Activated T-helper 17 cell treated with anti-CD3 and anti-CD28 coated beads, Interleukin-2, amount 50 U/mL, for 72 hours (primary cell): Measurements from ENCODE around the gene SPON2. TPM values are rescaled to one million over a fixed set of nuclear protein-coding genes. Genes with fewer than 3 reads are reported as not detected.

Experiments used
- ATAC-seq: fragments of 150-1000 bp; cut with Tn5 transposase; replicated peaks from 2 replicates; pipeline ENCODE4 v1.10.0; 2021; ENCODE audit warnings: mild to moderate bottlenecking, moderate library complexity
- H3K27ac Mint-ChIP-seq: one replicate; pipeline ENCODE4 v1.8.0; 2022; ENCODE audit warnings: mixed read lengths
- H3K27me3 Mint-ChIP-seq: one replicate; pipeline ENCODE4 v1.8.0; 2022; ENCODE audit warnings: mixed read lengths
- H3K36me3 Mint-ChIP-seq: one replicate; pipeline ENCODE4 v1.8.0; 2022; ENCODE audit warnings: low read depth, mild to moderate bottlenecking, mixed read lengths
- H3K4me1 Mint-ChIP-seq: one replicate; pipeline ENCODE4 v1.8.0; 2022; ENCODE audit warnings: mixed read lengths
- H3K4me3 Mint-ChIP-seq: one replicate; pipeline ENCODE4 v1.8.0; 2022; ENCODE audit warnings: mild to moderate bottlenecking, mixed read lengths
- H3K9me3 Mint-ChIP-seq: one replicate; pipeline ENCODE4 v1.8.0; 2022; ENCODE audit warnings: mixed read lengths
- total RNA-seq, 2 donors: library from RNA; stranded (reverse); gene quantifications; one replicate each; pipeline ENCODE4 v1.2.3, GENCODE V29; 2022

The SPON2 gene
- total RNA-seq, 2 donors from 2014 or later: 17.3 to 18.7 TPM

- no peak overlapping the region for H3K4me3 Mint-ChIP-seq
- H3K27me3 Mint-ChIP-seq: no peaks in the 10 kb centered on the region
- H3K4me1 Mint-ChIP-seq: peaks cover 17% of the 10 kb centered on the region
- no peaks in the 10 kb centered on the region for H3K9me3 Mint-ChIP-seq
- peaks cover 6% of the 10 kb centered on the region for H3K36me3 Mint-ChIP-seq
- no peak overlapping the region for H3K27ac Mint-ChIP-seq
- no peak for ATAC-seq
Observed at GRCh38 chr4:1204286-1204827, 32.0 kb upstream of the SPON2 start.

GRCh38 chr4:1203026-1203616, 30.7 kb upstream of the SPON2 start:
- H3K27me3 Mint-ChIP-seq: no peaks in the 10 kb centered on the region
- peak overlapping the region; percentile 56 for H3K27ac Mint-ChIP-seq
- no peaks in the 10 kb centered on the region for H3K9me3 Mint-ChIP-seq
- peaks cover 6% of the 10 kb centered on the region for H3K36me3 Mint-ChIP-seq
- peaks cover 13% of the 10 kb centered on the region for H3K4me1 Mint-ChIP-seq
- ATAC-seq: no peak
- peak overlapping the region; percentile 94 for H3K4me3 Mint-ChIP-seq

- ATAC-seq: no peak
- Mint-ChIP-seq H3K27ac (peak overlapping the region; percentile 99), H3K27me3 (no peaks in the 10 kb centered on the region), H3K36me3 (peaks cover 6% of the 10 kb centered on the region), H3K4me3 (peak overlapping the region; percentile 94), H3K4me1 (peaks cover 13% of the 10 kb centered on the region), H3K9me3 (no peaks in the 10 kb centered on the region)
Observed at GRCh38 chr4:1202526-1203011, 30.2 kb upstream of the SPON2 start.

GRCh38 chr4:1201851-1202525, 29.6 kb upstream of the SPON2 start:
- Mint-ChIP-seq H3K4me1 (peaks cover 13% of the 10 kb centered on the region), H3K9me3 (no peaks in the 10 kb centered on the region), H3K36me3 (peaks cover 6% of the 10 kb centered on the region), H3K27ac (peak overlapping the region; percentile 99), H3K27me3 (no peaks in the 10 kb centered on the region), H3K4me3 (peak overlapping the region; percentile 94)
- peak; percentile 83 for ATAC-seq

GRCh38 chr4:1200425-1201035, 28.1 kb upstream of the SPON2 start:
- H3K4me1 Mint-ChIP-seq: peaks cover 13% of the 10 kb centered on the region
- H3K27me3 Mint-ChIP-seq: no peaks in the 10 kb centered on the region
- no peaks in the 10 kb centered on the region for H3K9me3 Mint-ChIP-seq
- no peak overlapping the region for H3K27ac Mint-ChIP-seq
- peaks cover 6% of the 10 kb centered on the region for H3K36me3 Mint-ChIP-seq
- ATAC-seq: no peak
- peak overlapping the region; percentile 94 for H3K4me3 Mint-ChIP-seq

- H3K9me3 Mint-ChIP-seq: no peaks in the 10 kb centered on the region
- peaks cover 13% of the 10 kb centered on the region for H3K4me1 Mint-ChIP-seq
- no peaks in the 10 kb centered on the region for H3K27me3 Mint-ChIP-seq
- ATAC-seq: no peak
- peaks cover 6% of the 10 kb centered on the region for H3K36me3 Mint-ChIP-seq
- peak overlapping the region; percentile 94 for H3K4me3 Mint-ChIP-seq
- no peak overlapping the region for H3K27ac Mint-ChIP-seq
Observed at GRCh38 chr4:1199556-1200331, 27.4 kb upstream of the SPON2 start.

- no peak for ATAC-seq
- no peak overlapping the region for H3K4me3 Mint-ChIP-seq
- H3K27ac Mint-ChIP-seq: no peak overlapping the region
- no peaks in the 10 kb centered on the region for H3K9me3 Mint-ChIP-seq
- H3K27me3 Mint-ChIP-seq: no peaks in the 10 kb centered on the region
- H3K4me1 Mint-ChIP-seq: peaks cover 11% of the 10 kb centered on the region
- H3K36me3 Mint-ChIP-seq: peaks cover 6% of the 10 kb centered on the region
Observed at GRCh38 chr4:1198098-1198844, 25.9 kb upstream of the SPON2 start.

- Mint-ChIP-seq H3K4me1 (peaks cover under 1% of the 10 kb centered on the region), H3K27me3 (no peaks in the 10 kb centered on the region), H3K9me3 (no peaks in the 10 kb centered on the region), H3K4me3 (no peak overlapping the region), H3K36me3 (no peaks in the 10 kb centered on the region), H3K27ac (no peak overlapping the region)
- no peak for ATAC-seq
Observed at GRCh38 chr4:1196421-1197183, 24.2 kb upstream of the SPON2 start.

GRCh38 chr4:1195891-1196401, 23.6 kb upstream of the SPON2 start:
- Mint-ChIP-seq H3K27me3 (no peaks in the 10 kb centered on the region), H3K4me3 (no peak overlapping the region), H3K36me3 (no peaks in the 10 kb centered on the region), H3K27ac (no peak overlapping the region), H3K9me3 (no peaks in the 10 kb centered on the region), H3K4me1 (no peaks in the 10 kb centered on the region)
- no peak for ATAC-seq

GRCh38 chr4:1195109-1195671, 22.8 kb upstream of the SPON2 start:
- H3K36me3 Mint-ChIP-seq: no peaks in the 10 kb centered on the region
- no peaks in the 10 kb centered on the region for H3K9me3 Mint-ChIP-seq
- H3K4me1 Mint-ChIP-seq: no peaks in the 10 kb centered on the region
- no peaks in the 10 kb centered on the region for H3K27me3 Mint-ChIP-seq
- no peak for ATAC-seq
- no peak overlapping the region for H3K4me3 Mint-ChIP-seq
- no peak overlapping the region for H3K27ac Mint-ChIP-seq

- Mint-ChIP-seq H3K27ac (no peak overlapping the region), H3K27me3 (no peaks in the 10 kb centered on the region), H3K36me3 (no peaks in the 10 kb centered on the region), H3K9me3 (no peaks in the 10 kb centered on the region), H3K4me3 (no peak overlapping the region), H3K4me1 (no peaks in the 10 kb centered on the region)
- no peak for ATAC-seq
Observed at GRCh38 chr4:1194010-1194900, 21.9 kb upstream of the SPON2 start.
